Muscle of leg (tissue), 11 donors: ENCODE data around the gene TSPAN3. TPM values are rescaled to one million over a fixed set of nuclear protein-coding genes. Genes with fewer than 3 reads are reported as not detected.

Source experiments
- DNase-seq: peaks from one replicate; pipeline ENCODE4 v3.0.0; 2013
- H3K27ac ChIP-seq: one replicate; pipeline ENCODE4 v1.5.1; 2013; ENCODE audit warnings: mild to moderate bottlenecking, low read length, control low read depth
- H3K27me3 ChIP-seq: one replicate; pipeline ENCODE4 v1.6.1; 2013; ENCODE audit warnings: low read length; ENCODE audit not compliant: control insufficient read depth, insufficient read depth
- H3K36me3 ChIP-seq: one replicate; pipeline ENCODE4 v1.6.1; 2013; ENCODE audit warnings: low read length; ENCODE audit not compliant: control insufficient read depth, insufficient read depth
- H3K4me1 ChIP-seq: one replicate; pipeline ENCODE4 v1.6.1; 2013; ENCODE audit warnings: low read length; ENCODE audit not compliant: control insufficient read depth, insufficient read depth
- H3K4me3 ChIP-seq: one replicate; pipeline ENCODE4 v1.5.1; 2013; ENCODE audit warnings: low read length, control low read depth
- H3K9me3 ChIP-seq: replicated peaks from 2 replicates; pipeline ENCODE4 v1.6.1; 2013; ENCODE audit warnings: low read depth, low read length; ENCODE audit not compliant: control insufficient read depth
- WGBS: methylation state at CpG from one replicate; pipeline ENCODE4 v1.1.5; 2013; ENCODE audit warnings: missing lambda C conversion rate; ENCODE audit not compliant: insufficient coverage; 5-methylcytosine and 5-hydroxymethylcytosine counted together
- polyA plus RNA-seq, 8 donors: library from polyadenylated mRNA; unstranded; fragments of 120-200 nt; gene quantifications; one replicate each; pipeline versions ENCODE4 v1.2.1 to v1.2.3, GENCODE V29; 2013; ENCODE audit warnings: inconsistent platforms in 1 of 8, low replicate concordance in 1 of 8; ENCODE audit not compliant: insufficient read length in 8 of 8, insufficient read depth in 1 of 8
- total RNA-seq: library from RNA; stranded (reverse); fragments of 120-200 nt; gene quantifications from one replicate; pipeline ENCODE4 v1.2.4, GENCODE V29; 2013

TSPAN3 gene
- total and polyA plus RNA-seq, 9 donors = 343 to 425 (median 398) TPM

DNA sequence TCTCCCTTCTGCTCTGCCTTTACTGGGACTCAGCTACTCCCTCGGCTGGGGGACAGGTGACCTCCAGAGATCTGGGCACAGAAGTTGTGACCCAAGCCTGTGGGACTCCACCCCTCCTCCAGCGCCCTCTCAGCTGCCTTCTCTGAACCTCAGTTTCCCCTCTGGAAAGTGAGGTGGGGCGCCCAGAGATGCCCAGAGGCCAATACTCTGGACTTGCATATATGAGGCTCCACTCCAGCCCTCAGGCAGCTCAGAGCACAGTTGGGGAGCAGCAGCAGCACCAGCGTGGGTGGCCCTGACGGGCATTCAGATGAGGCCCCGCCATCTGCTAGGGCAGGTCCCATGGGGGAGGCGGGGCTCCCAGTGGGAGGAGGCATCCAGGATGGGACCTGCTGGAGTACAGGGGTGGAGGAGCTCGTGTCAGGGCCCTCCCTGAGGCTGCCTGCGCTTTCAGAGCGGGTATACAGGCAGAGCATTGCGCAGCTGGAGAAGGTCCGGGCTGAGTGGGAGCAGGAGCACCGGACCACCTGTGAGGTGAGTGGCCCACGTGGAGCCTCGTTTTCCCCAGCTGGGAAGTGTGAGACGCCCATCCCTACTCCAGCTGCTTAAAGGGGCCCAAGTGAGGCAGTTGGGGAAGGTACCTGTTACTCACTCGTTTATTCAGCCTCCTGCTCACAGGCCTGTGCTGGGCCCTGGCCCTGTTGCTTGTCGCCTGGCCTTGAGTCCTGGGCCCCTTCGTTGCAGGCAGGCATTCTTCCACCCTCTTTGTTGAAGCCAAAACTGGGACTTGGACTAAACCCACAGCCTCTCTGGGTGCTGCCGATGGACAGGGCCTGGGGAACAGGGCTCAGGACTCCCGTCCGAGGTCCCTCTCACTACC, 40.6 kb downstream of the TSPAN3 start:
- no peaks in the 10 kb centered on the region for H3K9me3 ChIP-seq
- 49% methylated on average over 10 of the region's 22 CpGs for WGBS
- H3K27me3 ChIP-seq = peaks cover 5% of the 10 kb centered on the region
- H3K4me3 ChIP-seq = no peak overlapping the region
- no peaks in the 10 kb centered on the region for H3K36me3 ChIP-seq
- H3K27ac ChIP-seq = no peak overlapping the region
- DNase-seq = no peak
- H3K4me1 ChIP-seq = peaks cover 65% of the 10 kb centered on the region

DNA sequence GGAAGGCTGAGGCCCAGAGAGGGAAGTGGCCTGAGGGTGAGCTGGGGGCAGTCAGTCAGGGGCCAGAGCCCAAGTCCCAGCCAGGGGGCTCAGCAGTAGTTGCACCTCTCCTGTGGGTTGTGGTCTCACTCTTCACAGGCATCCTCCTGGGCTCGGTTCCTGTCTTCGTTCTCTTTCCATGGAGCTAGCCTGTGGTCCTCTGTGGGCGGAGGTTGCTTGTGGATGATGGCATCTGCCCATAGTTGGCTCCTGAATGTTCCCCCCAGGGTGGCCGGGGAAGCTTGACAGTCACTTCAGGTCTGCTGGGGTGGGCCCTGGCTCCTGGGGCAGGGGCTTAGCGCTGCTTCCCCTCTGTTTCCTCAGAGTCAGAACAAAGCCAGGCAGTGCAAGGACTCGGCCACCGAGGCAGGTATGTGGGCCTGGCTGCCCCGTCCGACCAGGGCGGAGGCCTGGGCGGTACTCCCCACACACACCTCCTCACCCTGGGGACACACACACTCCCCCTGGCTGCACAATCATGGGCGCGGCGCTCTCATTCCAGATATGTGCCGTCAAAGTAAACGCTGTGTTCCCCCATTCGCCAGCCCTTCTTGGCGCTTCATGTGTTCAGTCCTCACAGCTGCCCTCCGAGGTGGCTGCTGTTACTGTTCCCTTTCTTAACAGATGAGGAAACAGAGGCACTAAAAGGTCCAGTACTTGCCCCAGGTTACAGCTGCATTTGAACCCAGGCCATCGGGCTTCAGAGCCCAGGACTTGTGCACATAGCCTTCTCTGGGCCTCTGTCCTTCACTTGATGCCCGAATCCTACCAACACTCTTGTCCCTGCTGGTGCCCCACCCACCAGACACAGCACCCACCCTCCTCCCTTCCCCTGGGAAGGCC, 41.5 kb downstream of the TSPAN3 start:
- Histone ChIP-seq H3K36me3 (no peaks in the 10 kb centered on the region), H3K4me3 (no peak overlapping the region), H3K27me3 (peaks cover 5% of the 10 kb centered on the region), H3K4me1 (peaks cover 57% of the 10 kb centered on the region), H3K9me3 (no peaks in the 10 kb centered on the region), H3K27ac (no peak overlapping the region)
- WGBS = 89% methylated on average over 21 of the region's 21 CpGs
- no peak for DNase-seq

DNA sequence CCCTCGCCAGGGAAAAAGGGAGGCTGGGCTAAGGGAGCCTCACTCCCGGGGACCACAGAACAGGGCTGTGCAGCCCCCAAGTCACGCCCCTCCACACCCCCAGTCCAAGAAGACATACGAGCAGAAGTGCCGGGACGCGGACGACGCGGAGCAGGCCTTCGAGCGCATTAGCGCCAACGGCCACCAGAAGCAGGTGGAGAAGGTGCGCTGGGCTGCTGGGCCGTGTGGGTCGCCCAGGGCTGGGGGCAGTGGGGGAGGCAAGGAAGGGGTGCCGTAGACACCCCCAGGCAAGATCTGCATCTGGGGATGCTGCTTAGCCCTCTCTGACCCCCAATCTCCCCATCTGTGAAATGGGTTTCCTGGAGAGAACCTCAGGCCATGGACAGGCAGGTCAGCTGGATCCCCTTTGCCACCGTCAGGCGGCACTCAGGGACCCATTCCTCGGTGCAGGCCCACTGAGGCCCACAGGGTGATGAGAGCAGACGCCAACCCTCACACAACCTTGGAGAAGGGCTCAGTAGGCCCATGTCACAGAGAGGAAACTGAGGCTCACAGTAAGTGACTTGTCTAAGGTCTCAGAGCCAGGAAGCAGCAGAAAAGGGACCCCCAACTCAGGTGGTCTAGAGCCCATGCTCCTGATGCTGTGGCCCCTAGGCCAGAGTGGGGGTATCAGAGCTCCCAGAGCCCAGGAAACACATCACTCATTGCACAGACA, 42.3 kb downstream of the TSPAN3 start:
- Histone ChIP-seq H3K36me3 (no peaks in the 10 kb centered on the region), H3K4me3 (peak overlapping the region; percentile 19), H3K9me3 (no peaks in the 10 kb centered on the region), H3K27me3 (peaks cover 5% of the 10 kb centered on the region), H3K27ac (no peak overlapping the region), H3K4me1 (peaks cover 57% of the 10 kb centered on the region)
- 33% methylated on average over 17 of the region's 22 CpGs for WGBS
- DNase-seq = no peak

DNA sequence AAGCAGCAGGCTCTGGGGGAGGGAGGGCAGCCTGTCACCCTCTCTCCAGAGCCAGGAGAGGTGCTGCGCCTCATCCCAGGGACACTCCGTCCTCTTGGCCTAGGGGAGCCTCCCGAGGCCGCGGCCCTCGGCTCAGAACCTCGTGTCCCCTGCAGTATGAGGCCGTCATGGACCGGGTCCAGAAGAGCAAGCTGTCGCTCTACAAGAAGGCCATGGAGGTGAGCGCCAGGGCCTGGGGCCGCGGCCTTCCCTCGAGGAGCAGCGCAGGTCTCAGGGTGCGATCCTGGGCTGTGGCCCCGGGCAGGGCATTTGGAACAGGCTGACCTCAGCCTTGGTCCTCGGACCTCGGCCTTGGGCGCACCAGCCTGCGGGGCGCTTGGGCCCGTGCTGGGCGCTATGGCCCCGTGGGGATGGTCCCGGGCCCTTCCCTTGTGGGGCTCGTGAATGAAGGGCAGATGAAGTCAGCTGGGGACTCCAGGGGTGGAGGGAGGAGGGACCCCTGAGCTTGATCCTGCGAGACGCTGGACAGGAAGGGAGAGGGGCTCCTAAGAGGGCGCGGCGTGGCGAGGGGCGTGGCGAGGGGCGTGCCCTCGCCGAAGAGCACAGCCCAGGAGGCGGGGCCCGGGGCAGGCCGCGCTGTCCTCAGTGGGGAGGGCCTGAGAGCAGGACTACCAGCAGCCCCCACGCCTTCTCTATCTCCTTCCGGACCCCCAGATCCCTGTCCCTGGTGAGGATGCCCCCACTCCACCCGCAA, 43.0 kb downstream of the TSPAN3 start:
- Histone ChIP-seq H3K36me3 (no peaks in the 10 kb centered on the region), H3K27ac (no peak overlapping the region), H3K9me3 (no peaks in the 10 kb centered on the region), H3K27me3 (peaks cover 5% of the 10 kb centered on the region), H3K4me3 (peak overlapping the region; percentile 19), H3K4me1 (peaks cover 51% of the 10 kb centered on the region)
- no peak for DNase-seq
- 24% methylated on average over 41 of the region's 45 CpGs for WGBS

DNA sequence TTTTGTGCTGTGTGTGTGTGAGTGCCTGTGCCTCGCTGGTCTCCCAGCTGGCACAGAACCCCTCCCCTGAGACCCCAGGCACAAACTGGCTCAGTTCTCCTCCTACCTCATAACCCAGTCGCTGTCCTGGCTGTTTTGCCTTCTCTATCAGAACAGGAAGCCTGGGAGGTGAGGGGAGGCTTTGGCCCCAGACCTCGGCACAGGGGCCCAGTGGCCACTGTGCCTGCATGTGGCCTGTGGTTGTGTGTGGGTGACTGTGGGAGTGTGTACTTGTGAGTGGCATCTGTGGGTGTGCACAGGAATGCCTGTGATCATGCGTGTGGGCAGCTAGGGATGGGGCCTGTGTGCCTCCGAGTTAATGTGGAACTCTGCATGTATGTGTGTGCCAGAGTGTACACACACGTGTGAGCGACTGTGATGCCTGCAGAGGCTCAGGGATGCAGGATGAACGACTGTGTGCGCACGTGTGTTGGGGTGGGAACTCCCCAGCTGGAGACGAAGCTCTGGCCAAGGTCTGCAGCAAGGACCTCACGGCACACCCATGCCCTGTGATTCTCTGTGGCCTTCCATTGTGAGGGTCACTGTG, 43.7 kb downstream of the TSPAN3 start:
- Histone ChIP-seq H3K9me3 (no peaks in the 10 kb centered on the region), H3K27ac (no peak overlapping the region), H3K27me3 (peaks cover 5% of the 10 kb centered on the region), H3K4me1 (peaks cover 51% of the 10 kb centered on the region), H3K4me3 (no peak overlapping the region), H3K36me3 (no peaks in the 10 kb centered on the region)
- DNase-seq = no peak
- 57% methylated on average over 10 of the region's 12 CpGs for WGBS

DNA sequence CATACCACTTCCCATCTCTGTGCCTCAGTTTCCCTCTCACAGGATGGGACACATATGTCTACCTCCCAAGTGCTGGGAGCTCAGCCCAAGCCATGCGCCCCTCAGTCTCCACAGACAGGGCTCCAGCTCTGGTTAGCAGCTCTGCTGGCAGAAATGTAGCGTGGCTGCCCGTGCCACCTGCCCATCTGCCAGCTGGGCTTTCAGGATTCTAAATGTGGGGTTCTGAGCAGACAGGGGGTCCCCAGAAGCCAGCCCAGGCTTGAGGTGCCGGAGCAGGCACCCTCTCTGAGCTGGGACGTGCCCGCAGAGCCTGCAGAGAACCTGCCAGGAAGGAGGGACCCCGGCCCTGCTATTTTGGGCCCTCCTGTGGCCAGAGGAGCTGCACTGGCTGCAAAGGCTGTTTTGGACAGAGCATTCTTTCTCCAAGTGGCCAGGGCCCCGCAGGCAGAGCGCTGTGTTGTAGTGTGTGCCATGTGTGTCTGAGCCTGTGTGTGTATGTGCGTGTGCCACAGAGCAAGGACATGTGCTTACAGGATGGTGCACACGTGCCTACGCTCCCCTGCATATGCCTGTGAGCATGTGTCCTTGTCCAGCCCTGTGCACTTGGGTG, 44.3 kb downstream of the TSPAN3 start:
- Histone ChIP-seq H3K36me3 (no peaks in the 10 kb centered on the region), H3K27me3 (peaks cover 5% of the 10 kb centered on the region), H3K4me1 (peaks cover 48% of the 10 kb centered on the region), H3K4me3 (no peak overlapping the region), H3K9me3 (no peaks in the 10 kb centered on the region), H3K27ac (no peak overlapping the region)
- 65% methylated on average over 8 of the region's 12 CpGs for WGBS
- DNase-seq = no peak

DNA sequence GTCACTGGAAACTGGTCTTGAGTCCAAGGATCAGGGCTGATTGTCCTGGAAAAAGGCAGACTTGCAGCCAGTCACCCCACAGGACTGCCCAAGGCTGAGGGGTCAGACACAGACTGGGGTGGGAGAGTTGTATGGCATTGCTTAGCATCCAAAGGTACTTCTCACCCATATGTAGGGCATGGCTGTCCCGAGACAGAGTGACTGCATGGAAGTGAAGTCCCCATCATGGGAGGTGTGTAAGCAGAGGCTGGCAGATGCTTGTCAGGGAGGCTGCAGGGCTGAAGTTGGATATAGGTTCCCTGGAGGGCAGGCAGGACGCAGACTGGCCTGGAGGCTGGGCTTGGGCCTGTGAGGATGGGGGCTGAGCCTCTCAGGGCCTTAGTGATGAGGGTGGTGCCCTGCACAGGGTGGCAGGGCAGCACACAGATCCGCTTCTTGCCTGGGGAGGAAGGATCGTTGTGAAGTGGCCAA, 44.9 kb downstream of the TSPAN3 start:
- no peak overlapping the region for H3K27ac ChIP-seq
- H3K4me3 ChIP-seq = no peak overlapping the region
- H3K27me3 ChIP-seq = peaks cover 5% of the 10 kb centered on the region
- WGBS = 69% methylated on average over 2 of the region's 4 CpGs
- peaks cover 43% of the 10 kb centered on the region for H3K4me1 ChIP-seq
- H3K36me3 ChIP-seq = no peaks in the 10 kb centered on the region
- DNase-seq = no peak
- no peaks in the 10 kb centered on the region for H3K9me3 ChIP-seq

DNA sequence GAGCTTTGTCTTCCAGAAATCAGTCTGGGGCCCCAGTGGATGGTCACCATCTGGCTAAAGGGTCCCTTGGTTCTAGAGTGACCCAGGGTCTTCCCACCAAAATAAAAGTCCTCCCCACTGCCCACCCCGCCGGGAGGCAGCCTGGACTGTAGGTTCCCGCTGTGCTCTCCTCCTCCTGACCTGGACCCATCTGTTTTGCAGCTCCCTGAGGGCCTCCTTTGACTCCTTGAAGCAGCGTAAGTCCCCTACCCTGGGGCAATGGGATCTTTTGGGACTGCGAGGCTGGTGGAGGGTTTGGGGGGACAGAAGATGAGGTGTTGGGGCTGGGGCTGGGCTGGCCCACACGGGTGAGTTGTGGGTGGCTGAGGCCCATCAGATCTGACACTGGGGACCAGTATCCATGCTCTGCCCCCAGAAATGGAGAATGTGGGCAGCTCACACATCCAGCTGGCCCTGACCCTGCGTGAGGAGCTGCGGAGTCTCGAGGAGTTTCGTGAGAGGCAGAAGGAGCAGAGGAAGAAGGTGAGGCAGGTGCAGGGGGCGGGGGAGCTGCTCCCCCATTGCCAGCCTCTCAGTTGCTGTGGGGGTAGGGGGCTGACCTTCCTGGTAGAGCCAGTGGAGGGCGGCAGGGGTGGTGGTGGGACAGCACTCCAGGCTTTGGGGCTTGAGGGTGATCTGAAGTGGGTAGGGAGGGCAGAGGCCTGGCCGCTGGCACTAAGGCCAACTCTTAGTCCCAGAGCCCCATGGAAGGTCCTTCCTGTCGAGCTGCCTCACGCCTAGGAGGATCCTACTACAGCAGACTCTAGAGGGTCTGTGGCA, 45.6 kb downstream of the TSPAN3 start:
- WGBS = 54% methylated on average over 7 of the region's 15 CpGs
- no peak for DNase-seq

More for the DNA sequence above, 45.6 kb downstream of the TSPAN3 start:
- H3K4me1 ChIP-seq = peaks cover 36% of the 10 kb centered on the region
- no peaks in the 10 kb centered on the region for H3K9me3 ChIP-seq
- no peaks in the 10 kb centered on the region for H3K36me3 ChIP-seq
- H3K4me3 ChIP-seq = no peak overlapping the region
- H3K27me3 ChIP-seq = peaks cover 5% of the 10 kb centered on the region
- no peak overlapping the region for H3K27ac ChIP-seq
